Esophagus muscularis mucosa (tissue), 4 donors: Measurements from ENCODE around the gene PREP.

Experiments used
- EP300 ChIP-seq: sonication (generic); formaldehyde crosslinking; IDR thresholded peaks from one replicate; pipeline ENCODE4 v1.6.1; 2017; ENCODE audit warnings: antibody characterized with exemption
- POLR2A ChIP-seq: fragments of 450-650 bp; IDR thresholded peaks from one replicate; pipeline ENCODE4 v1.6.1; 2017; ENCODE audit warnings: antibody characterized with exemption, moderate library complexity, mild to moderate bottlenecking, low read depth
- TF ChIP-seq, protein P1 (sequence below), 3 experiments: fragments of 200-600 bp in 2 of 3; fragments of 450-650 bp in 1 of 3; sonication (generic) in 2 of 3; IDR thresholded peaks; one replicate each; pipeline ENCODE4 v1.5.1; 2017 to 2019; ENCODE audit warnings: antibody characterized with exemption in 3 of 3, mild to moderate bottlenecking in 2 of 3, moderate library complexity in 1 of 3

DNA sequence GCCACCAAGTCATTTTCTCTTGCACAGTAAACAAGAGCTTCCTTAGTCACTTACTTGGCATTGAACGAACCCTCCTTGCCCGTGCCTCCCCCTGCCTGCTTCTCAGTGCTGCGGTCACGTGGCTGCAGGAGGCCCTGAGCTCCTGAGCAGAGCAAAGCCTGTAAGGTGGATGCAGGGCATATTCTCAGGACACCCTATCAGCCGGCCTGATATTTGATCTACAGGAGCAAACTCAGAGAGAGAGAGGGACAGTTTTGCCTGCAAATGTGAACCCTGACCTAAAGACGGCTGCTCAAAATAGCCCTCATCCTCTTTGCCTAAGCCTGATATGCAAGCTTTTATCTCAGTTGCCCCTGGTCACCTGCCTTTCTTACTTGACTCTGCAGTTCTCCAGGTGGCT is 130.1 kb downstream of the PREP start:
- TF ChIP-seq, protein P1, sequence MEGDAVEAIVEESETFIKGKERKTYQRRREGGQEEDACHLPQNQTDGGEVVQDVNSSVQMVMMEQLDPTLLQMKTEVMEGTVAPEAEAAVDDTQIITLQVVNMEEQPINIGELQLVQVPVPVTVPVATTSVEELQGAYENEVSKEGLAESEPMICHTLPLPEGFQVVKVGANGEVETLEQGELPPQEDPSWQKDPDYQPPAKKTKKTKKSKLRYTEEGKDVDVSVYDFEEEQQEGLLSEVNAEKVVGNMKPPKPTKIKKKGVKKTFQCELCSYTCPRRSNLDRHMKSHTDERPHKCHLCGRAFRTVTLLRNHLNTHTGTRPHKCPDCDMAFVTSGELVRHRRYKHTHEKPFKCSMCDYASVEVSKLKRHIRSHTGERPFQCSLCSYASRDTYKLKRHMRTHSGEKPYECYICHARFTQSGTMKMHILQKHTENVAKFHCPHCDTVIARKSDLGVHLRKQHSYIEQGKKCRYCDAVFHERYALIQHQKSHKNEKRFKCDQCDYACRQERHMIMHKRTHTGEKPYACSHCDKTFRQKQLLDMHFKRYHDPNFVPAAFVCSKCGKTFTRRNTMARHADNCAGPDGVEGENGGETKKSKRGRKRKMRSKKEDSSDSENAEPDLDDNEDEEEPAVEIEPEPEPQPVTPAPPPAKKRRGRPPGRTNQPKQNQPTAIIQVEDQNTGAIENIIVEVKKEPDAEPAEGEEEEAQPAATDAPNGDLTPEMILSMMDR (IDR thresholded peaks at IDR 0.05), result no peak
- TF ChIP-seq POLR2A (no peak), EP300 (no peak)
